HepG2 (cell line): ENCODE results near the gene METTL16. TPM values are rescaled to one million over a fixed set of nuclear protein-coding genes. Genes with fewer than 3 reads are reported as not detected.
A peak's percentile ranks its signal among the peaks of the same experiment; 100 is the strongest.

Source experiments
- ARHGAP35 ChIP-seq: sonication (generic); formaldehyde crosslinking; IDR thresholded peaks from 2 replicates; pipeline ENCODE4 v1.9.0; 2022; ENCODE audit warnings: mild to moderate bottlenecking, inconsistent platforms, moderate library complexity, missing genetic modification reagents, borderline replicate concordance
- PAWR ChIP-seq: sonication (generic); formaldehyde crosslinking; IDR thresholded peaks from 2 replicates; pipeline ENCODE4 v1.4.0; 2020; ENCODE audit warnings: missing genetic modification reagents, mild to moderate bottlenecking, borderline replicate concordance
- POGK ChIP-seq: sonication (generic); formaldehyde crosslinking; conservative IDR thresholded peaks from 2 replicates; pipeline ENCODE4 v1.8.0; 2022; ENCODE audit warnings: mild to moderate bottlenecking, moderate library complexity, missing genetic modification reagents
- RORA ChIP-seq: sonication (generic); formaldehyde crosslinking; IDR thresholded peaks from 2 replicates; pipeline ENCODE4 v1.5.0; 2020; ENCODE audit warnings: mild to moderate bottlenecking, missing genetic modification reagents, moderate library complexity
- ZNF281 ChIP-seq: sonication (generic); formaldehyde crosslinking; IDR thresholded peaks from 2 replicates; pipeline ENCODE4 v1.4.0; 2020; ENCODE audit warnings: missing genetic modification reagents, borderline replicate concordance
- ZNF441 ChIP-seq: sonication (generic); formaldehyde crosslinking; IDR thresholded peaks from 2 replicates; pipeline ENCODE4 v1.7.0; 2021; ENCODE audit warnings: missing genetic modification reagents, borderline replicate concordance
- ZNF558 ChIP-seq: sonication (generic); formaldehyde crosslinking; IDR thresholded peaks from 2 replicates; pipeline ENCODE4 v1.9.0; 2022; ENCODE audit warnings: mild to moderate bottlenecking, missing genetic modification reagents, borderline replicate concordance
- ZNF652 ChIP-seq: IDR thresholded peaks from 2 replicates; pipeline ENCODE4 v1.6.1; 2016; ENCODE audit warnings: low read depth, borderline replicate concordance
- ZNF660 ChIP-seq: sonication (generic); formaldehyde crosslinking; IDR thresholded peaks from 2 replicates; pipeline ENCODE4 v1.5.1; 2020; ENCODE audit warnings: mild to moderate bottlenecking, low read depth, missing genetic modification reagents, borderline replicate concordance
- polyA plus RNA-seq, 8 experiments: library from polyadenylated mRNA; depleted of rRNA in 3 of 8; stranded (reverse) in 7 of 8; unstranded in 1 of 8; fragments of >200 nt; fragmentation: Illumina TruSeq in 4 of 8; extraction: Trizol in 4 of 8; gene quantifications; 2 replicates each; pipeline versions ENCODE4 v1.2.1 to v1.2.3, GENCODE V29; 2011 to 2016; ENCODE audit warnings: low read depth in 4 of 8, missing spikeins in 1 of 8, mixed read lengths in 1 of 8; ENCODE audit not compliant: insufficient read depth in 1 of 8
- total RNA-seq, 5 experiments: library from RNA; depleted of rRNA; stranded (reverse); fragments of >200 nt; fragmentation: Illumina TruSeq; extraction: Trizol; gene quantifications; 2 replicates each; pipeline ENCODE4 v1.2.3, GENCODE V29; 2016; ENCODE audit warnings: low read depth in 1 of 5
- TF ChIP-seq, protein P1 (sequence below): sonication (generic); formaldehyde crosslinking; IDR thresholded peaks from 2 replicates; pipeline ENCODE4 v1.9.0; 2022; ENCODE audit warnings: missing genetic modification reagents, mild to moderate bottlenecking, borderline replicate concordance
- TF ChIP-seq, protein P2 (sequence below): sonication (generic); formaldehyde crosslinking; IDR thresholded peaks from 2 replicates; pipeline ENCODE4 v1.8.0; 2022; ENCODE audit warnings: low read depth, missing genetic modification reagents
- TF ChIP-seq, protein P3 (sequence below): IDR thresholded peaks from 2 replicates; pipeline ENCODE4 v1.6.1; 2016; ENCODE audit warnings: missing compliant biosample characterization, missing genetic modification reagents, borderline replicate concordance
- TF ChIP-seq, protein P4 (sequence below): sonication (generic); formaldehyde crosslinking; IDR thresholded peaks from 2 replicates; pipeline ENCODE4 v1.4.0; 2020; ENCODE audit warnings: missing genetic modification reagents

METTL16 gene
- total and polyA plus RNA-seq, 2 of the 13 experiments (the other 11 are each of a cell fraction or from before 2014, with no cell fraction given) = 11.6 to 18.5 TPM

GRCh38 chr17:2392252-2393173, 119.2 kb downstream of the METTL16 start (continued):
- 0 out of 2 replicates have a peak, but pooled peaks have one; percentile 20 for TF ChIP-seq POGK (CRISPR knock-in tag)
- TF ChIP-seq, protein P1, sequence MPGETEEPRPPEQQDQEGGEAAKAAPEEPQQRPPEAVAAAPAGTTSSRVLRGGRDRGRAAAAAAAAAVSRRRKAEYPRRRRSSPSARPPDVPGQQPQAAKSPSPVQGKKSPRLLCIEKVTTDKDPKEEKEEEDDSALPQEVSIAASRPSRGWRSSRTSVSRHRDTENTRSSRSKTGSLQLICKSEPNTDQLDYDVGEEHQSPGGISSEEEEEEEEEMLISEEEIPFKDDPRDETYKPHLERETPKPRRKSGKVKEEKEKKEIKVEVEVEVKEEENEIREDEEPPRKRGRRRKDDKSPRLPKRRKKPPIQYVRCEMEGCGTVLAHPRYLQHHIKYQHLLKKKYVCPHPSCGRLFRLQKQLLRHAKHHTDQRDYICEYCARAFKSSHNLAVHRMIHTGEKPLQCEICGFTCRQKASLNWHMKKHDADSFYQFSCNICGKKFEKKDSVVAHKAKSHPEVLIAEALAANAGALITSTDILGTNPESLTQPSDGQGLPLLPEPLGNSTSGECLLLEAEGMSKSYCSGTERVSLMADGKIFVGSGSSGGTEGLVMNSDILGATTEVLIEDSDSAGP (CRISPR knock-in tag) = peak; percentile 35
- no peak for TF ChIP-seq ZNF660
- TF ChIP-seq, protein P2, sequence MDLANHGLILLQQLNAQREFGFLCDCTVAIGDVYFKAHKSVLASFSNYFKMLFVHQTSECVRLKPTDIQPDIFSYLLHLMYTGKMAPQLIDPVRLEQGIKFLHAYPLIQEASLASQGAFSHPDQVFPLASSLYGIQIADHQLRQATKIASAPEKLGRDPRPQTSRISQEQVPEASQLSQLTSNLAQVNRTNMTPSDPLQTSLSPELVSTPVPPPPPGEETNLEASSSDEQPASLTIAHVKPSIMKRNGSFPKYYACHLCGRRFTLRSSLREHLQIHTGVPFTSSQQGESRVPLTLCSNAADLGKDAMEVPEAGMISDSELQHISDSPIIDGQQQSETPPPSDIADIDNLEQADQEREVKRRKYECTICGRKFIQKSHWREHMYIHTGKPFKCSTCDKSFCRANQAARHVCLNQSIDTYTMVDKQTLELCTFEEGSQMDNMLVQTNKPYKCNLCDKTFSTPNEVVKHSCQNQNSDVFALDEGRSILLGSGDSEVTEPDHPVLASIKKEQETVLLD (CRISPR knock-in tag) = peak; percentile 73; the same call in 1 of the 2 replicates
- peak; percentile 72; the same call in 1 of the 2 replicates for TF ChIP-seq ZNF281 (CRISPR knock-in tag)
- TF ChIP-seq RORA (CRISPR knock-in tag) = no peak
- no peak for TF ChIP-seq ARHGAP35
- no peak for TF ChIP-seq ZNF441
- 0 out of 2 replicates have a peak, but pooled peaks have one; percentile 35 for TF ChIP-seq ZNF558 (CRISPR knock-in tag)
- no peak for TF ChIP-seq ZNF652 (CRISPR knock-in tag)
- TF ChIP-seq, protein P3, sequence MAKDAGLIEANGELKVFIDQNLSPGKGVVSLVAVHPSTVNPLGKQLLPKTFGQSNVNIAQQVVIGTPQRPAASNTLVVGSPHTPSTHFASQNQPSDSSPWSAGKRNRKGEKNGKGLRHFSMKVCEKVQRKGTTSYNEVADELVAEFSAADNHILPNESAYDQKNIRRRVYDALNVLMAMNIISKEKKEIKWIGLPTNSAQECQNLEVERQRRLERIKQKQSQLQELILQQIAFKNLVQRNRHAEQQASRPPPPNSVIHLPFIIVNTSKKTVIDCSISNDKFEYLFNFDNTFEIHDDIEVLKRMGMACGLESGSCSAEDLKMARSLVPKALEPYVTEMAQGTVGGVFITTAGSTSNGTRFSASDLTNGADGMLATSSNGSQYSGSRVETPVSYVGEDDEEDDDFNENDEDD (CRISPR knock-in tag) = peak; percentile 87; the same call in 1 of the 2 replicates
- TF ChIP-seq, protein P4, sequence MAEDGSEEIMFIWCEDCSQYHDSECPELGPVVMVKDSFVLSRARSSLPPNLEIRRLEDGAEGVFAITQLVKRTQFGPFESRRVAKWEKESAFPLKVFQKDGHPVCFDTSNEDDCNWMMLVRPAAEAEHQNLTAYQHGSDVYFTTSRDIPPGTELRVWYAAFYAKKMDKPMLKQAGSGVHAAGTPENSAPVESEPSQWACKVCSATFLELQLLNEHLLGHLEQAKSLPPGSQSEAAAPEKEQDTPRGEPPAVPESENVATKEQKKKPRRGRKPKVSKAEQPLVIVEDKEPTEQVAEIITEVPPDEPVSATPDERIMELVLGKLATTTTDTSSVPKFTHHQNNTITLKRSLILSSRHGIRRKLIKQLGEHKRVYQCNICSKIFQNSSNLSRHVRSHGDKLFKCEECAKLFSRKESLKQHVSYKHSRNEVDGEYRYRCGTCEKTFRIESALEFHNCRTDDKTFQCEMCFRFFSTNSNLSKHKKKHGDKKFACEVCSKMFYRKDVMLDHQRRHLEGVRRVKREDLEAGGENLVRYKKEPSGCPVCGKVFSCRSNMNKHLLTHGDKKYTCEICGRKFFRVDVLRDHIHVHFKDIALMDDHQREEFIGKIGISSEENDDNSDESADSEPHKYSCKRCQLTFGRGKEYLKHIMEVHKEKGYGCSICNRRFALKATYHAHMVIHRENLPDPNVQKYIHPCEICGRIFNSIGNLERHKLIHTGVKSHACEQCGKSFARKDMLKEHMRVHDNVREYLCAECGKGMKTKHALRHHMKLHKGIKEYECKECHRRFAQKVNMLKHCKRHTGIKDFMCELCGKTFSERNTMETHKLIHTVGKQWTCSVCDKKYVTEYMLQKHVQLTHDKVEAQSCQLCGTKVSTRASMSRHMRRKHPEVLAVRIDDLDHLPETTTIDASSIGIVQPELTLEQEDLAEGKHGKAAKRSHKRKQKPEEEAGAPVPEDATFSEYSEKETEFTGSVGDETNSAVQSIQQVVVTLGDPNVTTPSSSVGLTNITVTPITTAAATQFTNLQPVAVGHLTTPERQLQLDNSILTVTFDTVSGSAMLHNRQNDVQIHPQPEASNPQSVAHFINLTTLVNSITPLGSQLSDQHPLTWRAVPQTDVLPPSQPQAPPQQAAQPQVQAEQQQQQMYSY = no peak
- no peak for TF ChIP-seq PAWR (CRISPR knock-in tag)
